HepG2 (cell line): ENCODE results near the gene SHF. TPM values are rescaled to one million over a fixed set of nuclear protein-coding genes. Genes with fewer than 3 reads are reported as not detected.

ENCODE experiments used
- ATAC-seq: fragments of 200-7000 bp; cut with Tn5 transposase; 3 replicates; pipeline ENCODE4 v1.9.1; 2020; ENCODE audit warnings: mild to moderate bottlenecking, moderate library complexity
- BruUV-seq: library from RNA; stranded (reverse); fragments of 400-500 nt; replicated peaks from 2 replicates; lab custom pipeline; 2021; lab: Mats Ljungman, UMichigan
- CTCF ChIA-PET: fragments of 300-600 bp; formaldehyde crosslinking; extraction: SDS; loops from one replicate; lab custom pipeline; 2021; ENCODE audit warnings: low total read pairs, inconsistent platforms, low intra/inter-chr PET ratio; lab: Yijun Ruan, JAX
- POLR2A ChIA-PET: fragments of 350-600 bp; sonication (Branson Sonifier 250); formaldehyde crosslinking; loops from one replicate; lab custom pipeline; 2020; ENCODE audit warnings: antibody characterized with exemption, inconsistent platforms; lab: Yijun Ruan, JAX
- DNase-seq: peaks from one replicate; pipeline ENCODE4 v3.0.0-alpha.2; 2015; ENCODE audit warnings: low spot score
- FAIRE-seq: peaks from 3 replicates; lab custom pipeline; 2011; peaks lifted over from hg19 to GRCh38; lab: Jason Lieb, UNC
- H2AFZ ChIP-seq: one replicate; pipeline ENCODE4 v1.6.1; 2011; ENCODE audit warnings: low read length, inconsistent platforms
- H3K27ac ChIP-seq: fragments of 300-600 bp; 3 replicates; pipeline ENCODE4 v1.8.0; 2011; ENCODE audit warnings: mixed run types, mild to moderate bottlenecking, mixed read lengths, low read length, inconsistent platforms; ENCODE audit not compliant: insufficient read depth; ENCODE audit errors: extremely low read length
- H3K27me3 ChIP-seq, 2 experiments: fragments of 200-600 bp in 1 of 2; 2 replicates in 1 of 2; 3 replicates in 1 of 2; pipeline versions ENCODE4 v1.6.0 to v1.8.0; 2011; ENCODE audit warnings: low read length in 2 of 2, mild to moderate bottlenecking in 2 of 2, moderate library complexity in 2 of 2, inconsistent platforms in 1 of 2; ENCODE audit not compliant: insufficient read depth in 2 of 2, control insufficient read depth in 1 of 2
- H3K36me3 ChIP-seq, 2 experiments: fragments of 200-600 bp in 1 of 2; replicated peaks in 1 of 2; 2 replicates in 1 of 2; 3 replicates in 1 of 2; pipeline versions ENCODE4 v1.5.1 to v1.8.0; 2011; ENCODE audit warnings: low read length in 2 of 2, inconsistent platforms in 1 of 2; ENCODE audit not compliant: insufficient read depth in 2 of 2, control insufficient read depth in 1 of 2
- H3K4me1 ChIP-seq: 2 replicates; pipeline ENCODE4 v1.5.1; 2012; ENCODE audit warnings: low read length, inconsistent platforms; ENCODE audit not compliant: insufficient read depth
- H3K4me2 ChIP-seq: 2 replicates; pipeline ENCODE4 v1.6.0; 2011; ENCODE audit warnings: low read depth, low read length, inconsistent platforms
- H3K4me3 ChIP-seq, 3 experiments: fragments of 200-600 bp in 1 of 3; sonication (generic), shearing (Covaris generic) in 1 of 3; replicated peaks in 1 of 3; 2 replicates each; pipeline ENCODE4 v1.5.1; 2011 to 2016; ENCODE audit warnings: low read length in 3 of 3, inconsistent platforms in 2 of 3, low read depth in 2 of 3, mild to moderate bottlenecking in 2 of 3, control low read depth in 1 of 3, mixed read lengths in 1 of 3; ENCODE audit not compliant: insufficient read depth in 1 of 3
- H3K79me2 ChIP-seq: one replicate; pipeline ENCODE4 v1.6.1; 2011; ENCODE audit warnings: low read length, inconsistent platforms; ENCODE audit not compliant: insufficient read depth
- H3K9ac ChIP-seq: 2 replicates; pipeline ENCODE4 v1.6.0; 2011; ENCODE audit warnings: mild to moderate bottlenecking, low read depth, low read length, inconsistent platforms; ENCODE audit not compliant: insufficient read depth
- H3K9me3 ChIP-seq: 2 replicates; pipeline ENCODE4 v1.5.1; 2012; ENCODE audit warnings: mild to moderate bottlenecking, low read length
- H4K20me1 ChIP-seq: 2 replicates; pipeline ENCODE4 v1.6.0; 2011; ENCODE audit warnings: inconsistent platforms, mild to moderate bottlenecking, low read length, moderate library complexity; ENCODE audit not compliant: insufficient read depth
- MIER3 ChIP-seq: IDR thresholded peaks from 2 replicates; pipeline ENCODE4 v1.6.1; 2016; ENCODE audit warnings: missing compliant biosample characterization, borderline replicate concordance
- SAFB2 ChIP-seq: sonication (generic); formaldehyde crosslinking; IDR thresholded peaks from 2 replicates; pipeline ENCODE4 v1.5.1; 2020; ENCODE audit warnings: missing genetic modification reagents, low read depth, mild to moderate bottlenecking, borderline replicate concordance
- SNAI1 ChIP-seq: sonication (generic); formaldehyde crosslinking; IDR thresholded peaks from 2 replicates; pipeline ENCODE4 v1.5.0; 2020; ENCODE audit warnings: mild to moderate bottlenecking, missing genetic modification reagents, borderline replicate concordance
- TRIM24 ChIP-seq: sonication (generic); formaldehyde crosslinking; IDR thresholded peaks from 2 replicates; pipeline ENCODE4 v1.8.0; 2022; ENCODE audit warnings: mild to moderate bottlenecking, missing genetic modification reagents
- ZC3H13 ChIP-seq: sonication (generic); formaldehyde crosslinking; IDR thresholded peaks from 2 replicates; pipeline ENCODE4 v1.8.1; 2023; ENCODE audit warnings: mild to moderate bottlenecking, missing genetic modification reagents, moderate library complexity
- ZIK1 ChIP-seq: sonication (generic); formaldehyde crosslinking; IDR thresholded peaks from 2 replicates; pipeline ENCODE4 v1.5.0; 2020; ENCODE audit warnings: mild to moderate bottlenecking, low read depth, missing genetic modification reagents, borderline replicate concordance
- ZNF160 ChIP-seq: sonication (generic); formaldehyde crosslinking; IDR thresholded peaks from 2 replicates; pipeline ENCODE4 v1.8.0; 2022; ENCODE audit warnings: mild to moderate bottlenecking, inconsistent platforms, missing genetic modification reagents
- ZNF180 ChIP-seq: sonication (generic); formaldehyde crosslinking; IDR thresholded peaks from 2 replicates; pipeline ENCODE4 v1.4.0; 2020; ENCODE audit warnings: low read depth, missing genetic modification reagents, borderline replicate concordance
- ZNF232 ChIP-seq: sonication (generic); formaldehyde crosslinking; IDR thresholded peaks from 2 replicates; pipeline ENCODE4 v1.4.0; 2020; ENCODE audit warnings: missing genetic modification reagents, borderline replicate concordance
- ZNF431 ChIP-seq: sonication (generic); formaldehyde crosslinking; IDR thresholded peaks from 2 replicates; pipeline ENCODE4 v1.9.0; 2022; ENCODE audit warnings: missing genetic modification reagents, low read depth, mild to moderate bottlenecking, borderline replicate concordance
- ZNF569 ChIP-seq: sonication (generic); formaldehyde crosslinking; IDR thresholded peaks from 2 replicates; pipeline ENCODE4 v1.5.0; 2020; ENCODE audit warnings: mild to moderate bottlenecking, missing genetic modification reagents, moderate library complexity, borderline replicate concordance
- ZNF772 ChIP-seq: sonication (generic); formaldehyde crosslinking; IDR thresholded peaks from 2 replicates; pipeline ENCODE4 v1.5.0; 2020; ENCODE audit warnings: mild to moderate bottlenecking, missing genetic modification reagents
- WGBS: methylation state at CpG from one replicate; pipeline ENCODE4 v1.1.6; 2017; ENCODE audit warnings: low lambda C conversion rate; 5-methylcytosine and 5-hydroxymethylcytosine counted together
- in situ Hi-C: cut with HindIII; loops from 2 replicates; pipeline ENCODE4 v1.10.0; 2017; ENCODE audit warnings: low pct_unique_long_range_greater_than_20kb; ENCODE audit not compliant: extremely low pct_ligation_motif_present
- intact Hi-C: fragments of 100-400 bp; cut with micrococcal nuclease; formaldehyde crosslinking; loops from one replicate; pipeline ENCODE4 v1.10.0; 2022; ENCODE audit not compliant: unreplicated experiment
- polyA plus RNA-seq, 8 experiments: library from polyadenylated mRNA; depleted of rRNA in 3 of 8; stranded (reverse) in 7 of 8; unstranded in 1 of 8; fragments of >200 nt; fragmentation: Illumina TruSeq in 4 of 8; extraction: Trizol in 4 of 8; gene quantifications; 2 replicates each; pipeline versions ENCODE4 v1.2.1 to v1.2.3, GENCODE V29; 2011 to 2016; ENCODE audit warnings: low read depth in 4 of 8, missing spikeins in 1 of 8, mixed read lengths in 1 of 8; ENCODE audit not compliant: insufficient read depth in 1 of 8
- total RNA-seq, 5 experiments: library from RNA; depleted of rRNA; stranded (reverse); fragments of >200 nt; fragmentation: Illumina TruSeq; extraction: Trizol; gene quantifications; 2 replicates each; pipeline ENCODE4 v1.2.3, GENCODE V29; 2016; ENCODE audit warnings: low read depth in 1 of 5
- TF ChIP-seq, protein P1 (sequence below): sonication (generic); formaldehyde crosslinking; IDR thresholded peaks from 2 replicates; pipeline ENCODE4 v1.4.0; 2020; ENCODE audit warnings: missing genetic modification reagents
- TF ChIP-seq, protein P2 (sequence below): sonication (generic); formaldehyde crosslinking; IDR thresholded peaks from 2 replicates; pipeline ENCODE4 v1.4.0; 2020; ENCODE audit warnings: low read depth, mild to moderate bottlenecking, missing genetic modification reagents
- TF ChIP-seq, protein P3 (sequence below): sonication (generic); IDR thresholded peaks from 2 replicates; pipeline ENCODE4 v1.6.1; 2016; ENCODE audit warnings: low read depth, borderline replicate concordance
- TF ChIP-seq, protein P4 (sequence below): sonication (generic); formaldehyde crosslinking; IDR thresholded peaks from 2 replicates; pipeline ENCODE4 v1.4.0; 2020; ENCODE audit warnings: mild to moderate bottlenecking, missing genetic modification reagents

The SHF gene
- total and polyA plus RNA-seq, 2 of the 13 experiments (the other 11 are each of a cell fraction or from before 2014, with no cell fraction given) = 20.9 to 25.5 TPM

DNA sequence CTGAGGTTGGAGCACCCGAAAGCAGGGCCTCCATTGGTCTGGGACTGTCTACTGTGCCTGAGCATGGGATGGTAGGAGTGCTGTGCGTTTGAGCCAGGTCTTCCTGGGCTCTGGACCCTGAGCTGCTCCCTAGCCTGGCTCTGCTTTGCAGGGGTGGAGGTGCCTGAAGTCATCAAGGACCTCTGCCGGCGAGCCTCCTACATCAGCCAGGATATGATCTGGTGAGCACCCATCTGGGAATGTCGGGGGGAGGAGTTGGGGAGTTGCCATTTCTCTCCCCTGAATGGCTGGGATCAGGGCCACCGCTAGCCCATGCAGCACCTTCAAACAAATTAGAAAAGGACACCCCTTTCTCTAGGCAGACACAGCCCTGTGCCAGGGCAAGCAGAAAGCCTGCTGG, 37.3 kb downstream of the SHF start:
- Histone ChIP-seq H3K9ac (no peak overlapping the region), H3K79me2 (no peaks in the 10 kb centered on the region), H3K4me1 (peaks cover 8% of the 10 kb centered on the region), H3K36me3 (no peaks in the 10 kb centered on the region), H3K4me3 (no peak overlapping the region), H3K9me3 (no peaks in the 10 kb centered on the region), H3K27ac (no peak overlapping the region), H2AFZ (no peak overlapping the region), H4K20me1 (no peaks in the 10 kb centered on the region), H3K27me3 (0 out of 5 replicates have a peak, but pooled peaks cover 0 to 15% of the 10 kb centered on the region in 2 experiments), H3K4me2 (no peak overlapping the region)
- 57% methylated on average over 1 of the region's 6 CpGs for WGBS
- CTCF ChIA-PET = no interaction called here
- in situ Hi-C loops (no loop called here), intact Hi-C loops (no loop called here)
- FAIRE-seq (no peak), ATAC-seq (peak; percentile 52), DNase-seq (no peak)
- POLR2A ChIA-PET = no interaction called here
- no TSS peak for BruUV-seq
- TF ChIP-seq ZIK1 (CRISPR knock-in tag) (no peak), ZNF431 (CRISPR knock-in tag) (no peak), ZNF160 (CRISPR knock-in tag) (no peak), SNAI1 (no peak), ZNF772 (CRISPR knock-in tag) (no peak), ZNF232 (no peak), ZNF569 (no peak), ZNF180 (CRISPR knock-in tag) (no peak), ZC3H13 (CRISPR knock-in tag) (no peak), MIER3 (CRISPR knock-in tag) (no peak), TRIM24 (CRISPR knock-in tag) (no peak), SAFB2 (CRISPR knock-in tag) (no peak)
- TF ChIP-seq, protein P1, sequence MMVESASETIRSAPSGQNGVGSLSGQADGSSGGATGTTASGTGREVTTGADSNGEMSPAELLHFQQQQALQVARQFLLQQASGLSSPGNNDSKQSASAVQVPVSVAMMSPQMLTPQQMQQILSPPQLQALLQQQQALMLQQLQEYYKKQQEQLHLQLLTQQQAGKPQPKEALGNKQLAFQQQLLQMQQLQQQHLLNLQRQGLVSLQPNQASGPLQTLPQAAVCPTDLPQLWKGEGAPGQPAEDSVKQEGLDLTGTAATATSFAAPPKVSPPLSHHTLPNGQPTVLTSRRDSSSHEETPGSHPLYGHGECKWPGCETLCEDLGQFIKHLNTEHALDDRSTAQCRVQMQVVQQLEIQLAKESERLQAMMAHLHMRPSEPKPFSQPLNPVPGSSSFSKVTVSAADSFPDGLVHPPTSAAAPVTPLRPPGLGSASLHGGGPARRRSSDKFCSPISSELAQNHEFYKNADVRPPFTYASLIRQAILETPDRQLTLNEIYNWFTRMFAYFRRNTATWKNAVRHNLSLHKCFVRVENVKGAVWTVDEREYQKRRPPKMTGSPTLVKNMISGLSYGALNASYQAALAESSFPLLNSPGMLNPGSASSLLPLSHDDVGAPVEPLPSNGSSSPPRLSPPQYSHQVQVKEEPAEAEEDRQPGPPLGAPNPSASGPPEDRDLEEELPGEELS (CRISPR knock-in tag) = no peak
- TF ChIP-seq, protein P2, sequence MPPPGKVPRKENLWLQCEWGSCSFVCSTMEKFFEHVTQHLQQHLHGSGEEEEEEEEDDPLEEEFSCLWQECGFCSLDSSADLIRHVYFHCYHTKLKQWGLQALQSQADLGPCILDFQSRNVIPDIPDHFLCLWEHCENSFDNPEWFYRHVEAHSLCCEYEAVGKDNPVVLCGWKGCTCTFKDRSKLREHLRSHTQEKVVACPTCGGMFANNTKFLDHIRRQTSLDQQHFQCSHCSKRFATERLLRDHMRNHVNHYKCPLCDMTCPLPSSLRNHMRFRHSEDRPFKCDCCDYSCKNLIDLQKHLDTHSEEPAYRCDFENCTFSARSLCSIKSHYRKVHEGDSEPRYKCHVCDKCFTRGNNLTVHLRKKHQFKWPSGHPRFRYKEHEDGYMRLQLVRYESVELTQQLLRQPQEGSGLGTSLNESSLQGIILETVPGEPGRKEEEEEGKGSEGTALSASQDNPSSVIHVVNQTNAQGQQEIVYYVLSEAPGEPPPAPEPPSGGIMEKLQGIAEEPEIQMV (CRISPR knock-in tag) = no peak
- TF ChIP-seq, protein P3, sequence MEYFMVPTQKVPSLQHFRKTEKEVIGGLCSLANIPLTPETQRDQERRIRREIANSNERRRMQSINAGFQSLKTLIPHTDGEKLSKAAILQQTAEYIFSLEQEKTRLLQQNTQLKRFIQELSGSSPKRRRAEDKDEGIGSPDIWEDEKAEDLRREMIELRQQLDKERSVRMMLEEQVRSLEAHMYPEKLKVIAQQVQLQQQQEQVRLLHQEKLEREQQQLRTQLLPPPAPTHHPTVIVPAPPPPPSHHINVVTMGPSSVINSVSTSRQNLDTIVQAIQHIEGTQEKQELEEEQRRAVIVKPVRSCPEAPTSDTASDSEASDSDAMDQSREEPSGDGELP = no peak
- TF ChIP-seq, protein P4, sequence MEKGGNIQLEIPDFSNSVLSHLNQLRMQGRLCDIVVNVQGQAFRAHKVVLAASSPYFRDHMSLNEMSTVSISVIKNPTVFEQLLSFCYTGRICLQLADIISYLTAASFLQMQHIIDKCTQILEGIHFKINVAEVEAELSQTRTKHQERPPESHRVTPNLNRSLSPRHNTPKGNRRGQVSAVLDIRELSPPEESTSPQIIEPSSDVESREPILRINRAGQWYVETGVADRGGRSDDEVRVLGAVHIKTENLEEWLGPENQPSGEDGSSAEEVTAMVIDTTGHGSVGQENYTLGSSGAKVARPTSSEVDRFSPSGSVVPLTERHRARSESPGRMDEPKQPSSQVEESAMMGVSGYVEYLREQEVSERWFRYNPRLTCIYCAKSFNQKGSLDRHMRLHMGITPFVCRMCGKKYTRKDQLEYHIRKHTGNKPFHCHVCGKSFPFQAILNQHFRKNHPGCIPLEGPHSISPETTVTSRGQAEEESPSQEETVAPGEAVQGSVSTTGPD = no peak
